PC-9 (cell line): Measurements from ENCODE around the gene NIPAL3.

ENCODE experiments used
- EZH2 ChIP-seq: fragments of 200-600 bp; sonication (generic); IDR thresholded peaks from 2 replicates; pipeline ENCODE4 v1.8.0; 2017; ENCODE audit warnings: antibody characterized with exemption, low read depth
- TF ChIP-seq, protein P1 (sequence below): fragments of 200-600 bp; sonication (generic); conservative IDR thresholded peaks from 2 replicates; pipeline ENCODE4 v1.6.1; 2017; ENCODE audit warnings: mixed run types, antibody characterized with exemption, mild to moderate bottlenecking, moderate library complexity

DNA sequence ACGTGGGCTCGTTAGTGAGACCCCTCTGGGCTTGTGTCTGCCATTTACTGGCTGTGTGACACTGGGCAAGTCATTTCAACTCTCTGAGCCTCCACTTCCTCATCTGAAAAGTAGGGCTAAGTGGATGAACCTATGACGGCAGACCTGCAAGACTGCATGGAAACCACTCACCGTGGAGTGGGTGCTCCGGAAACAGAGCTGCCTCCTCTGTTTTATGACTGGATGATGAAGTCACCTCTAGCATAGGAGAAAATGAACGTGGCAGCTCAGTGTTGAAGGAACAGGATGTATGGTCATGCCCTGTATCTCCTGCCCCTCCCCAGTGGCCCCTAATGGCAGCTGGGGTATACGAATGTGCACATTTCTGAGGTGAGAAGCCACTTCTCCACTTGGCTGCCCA, 42.6 kb upstream of the NIPAL3 start:
- TF ChIP-seq, protein P1, sequence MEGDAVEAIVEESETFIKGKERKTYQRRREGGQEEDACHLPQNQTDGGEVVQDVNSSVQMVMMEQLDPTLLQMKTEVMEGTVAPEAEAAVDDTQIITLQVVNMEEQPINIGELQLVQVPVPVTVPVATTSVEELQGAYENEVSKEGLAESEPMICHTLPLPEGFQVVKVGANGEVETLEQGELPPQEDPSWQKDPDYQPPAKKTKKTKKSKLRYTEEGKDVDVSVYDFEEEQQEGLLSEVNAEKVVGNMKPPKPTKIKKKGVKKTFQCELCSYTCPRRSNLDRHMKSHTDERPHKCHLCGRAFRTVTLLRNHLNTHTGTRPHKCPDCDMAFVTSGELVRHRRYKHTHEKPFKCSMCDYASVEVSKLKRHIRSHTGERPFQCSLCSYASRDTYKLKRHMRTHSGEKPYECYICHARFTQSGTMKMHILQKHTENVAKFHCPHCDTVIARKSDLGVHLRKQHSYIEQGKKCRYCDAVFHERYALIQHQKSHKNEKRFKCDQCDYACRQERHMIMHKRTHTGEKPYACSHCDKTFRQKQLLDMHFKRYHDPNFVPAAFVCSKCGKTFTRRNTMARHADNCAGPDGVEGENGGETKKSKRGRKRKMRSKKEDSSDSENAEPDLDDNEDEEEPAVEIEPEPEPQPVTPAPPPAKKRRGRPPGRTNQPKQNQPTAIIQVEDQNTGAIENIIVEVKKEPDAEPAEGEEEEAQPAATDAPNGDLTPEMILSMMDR = no peak
- no peak for TF ChIP-seq EZH2
